SH-SY5Y (cell line): Measurements from ENCODE around the gene ADK.

ENCODE experiments used
- GATA2 ChIP-seq: IDR thresholded peaks from 2 replicates; pipeline ENCODE4 v1.6.1; 2011; ENCODE audit warnings: mild to moderate bottlenecking, low read depth, low read length
- GATA3 ChIP-seq: IDR thresholded peaks from 2 replicates; pipeline ENCODE4 v1.6.1; 2011; ENCODE audit warnings: low read depth, mild to moderate bottlenecking, low read length, moderate library complexity

DNA sequence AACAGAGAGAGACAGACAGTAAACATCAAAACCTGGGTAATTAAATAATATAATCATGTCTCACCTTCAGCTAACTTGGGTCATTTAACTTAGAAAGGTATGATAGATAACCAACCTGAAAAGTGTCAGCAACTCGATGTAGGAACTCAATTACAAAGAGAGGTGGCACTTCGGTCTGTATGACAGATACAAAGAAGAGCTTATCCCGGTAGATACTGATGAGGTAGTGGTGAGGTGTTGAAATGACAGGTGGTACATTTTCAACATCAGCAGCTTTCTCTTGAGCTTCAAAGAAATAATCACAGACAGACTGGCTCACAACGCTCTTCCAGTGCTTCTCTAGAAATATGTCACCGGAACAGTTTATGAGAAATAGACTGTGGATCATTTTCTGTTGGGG, 13.0 kb upstream of the ADK start:
- TF ChIP-seq GATA3, result no peak
- TF ChIP-seq GATA2, result no peak
